T follicular helper cell (primary cell): ENCODE data around the gene CYP2A6.
"Not testable (repeated sequence)": the region's sequence is repeated elsewhere in the genome, so short reads cannot be mapped to it uniquely, and the experiment has no call there.

Source experiments
- DNase-seq: peaks from one replicate; pipeline ENCODE4 v3.0.0-alpha.2; 2020; ENCODE audit warnings: low read depth
- total RNA-seq, 2 experiments: gene quantifications; one replicate each; lab custom pipeline; 2026; lab: John Stamatoyannopoulos, UW

Gene CYP2A6
- 0 reads per million in 2 experiments for total RNA-seq

GRCh38 chr19:40850277-40850676 lies at the start of gene CYP2A6:
Gene CYP2A6 (minus strand): TSS chr19:40850447. CDS start chr19:40850426, 21 bp downstream.
- not testable (repeated sequence) for DNase-seq

GRCh38 chr19:40899964-40900363 lies 49.7 kb upstream of the CYP2A6 start:
- not testable (repeated sequence) for DNase-seq

GRCh38 chr19:40896843-40897789 lies 46.9 kb upstream of the CYP2A6 start:
- not testable (repeated sequence) for DNase-seq

- DNase-seq: no peak
Measured at GRCh38 chr19:40896418-40896796, 46.2 kb upstream of the CYP2A6 start.

- no peak for DNase-seq
Measured at GRCh38 chr19:40893112-40893511, 42.9 kb upstream of the CYP2A6 start.

GRCh38 chr19:40889366-40889765 lies 39.1 kb upstream of the CYP2A6 start:
- DNase-seq: no peak

- DNase-seq: no peak
Measured at GRCh38 chr19:40888191-40888590, 37.9 kb upstream of the CYP2A6 start.

GRCh38 chr19:40884187-40884931 lies 34.1 kb upstream of the CYP2A6 start:
- DNase-seq: not testable (repeated sequence)

- DNase-seq: not testable (repeated sequence)
Measured at GRCh38 chr19:40882062-40882461, 31.8 kb upstream of the CYP2A6 start, which contains the start of gene CYP2A7. Gene CYP2A7 (minus strand): TSS chr19:40882231. CDS start chr19:40882210, 21 bp downstream.

GRCh38 chr19:40879349-40879748 lies 29.1 kb upstream of the CYP2A6 start:
- DNase-seq: not testable (repeated sequence)

GRCh38 chr19:40875526-40875951 lies 25.3 kb upstream of the CYP2A6 start:
- DNase-seq: peak; percentile 72

GRCh38 chr19:40874874-40875273 lies 24.6 kb upstream of the CYP2A6 start:
- DNase-seq: not testable (repeated sequence)

- DNase-seq: not testable (repeated sequence)
Measured at GRCh38 chr19:40873873-40874272, 23.6 kb upstream of the CYP2A6 start.

GRCh38 chr19:40872209-40872608 lies 22.0 kb upstream of the CYP2A6 start:
- DNase-seq: no peak

GRCh38 chr19:40867701-40868100 lies 17.5 kb upstream of the CYP2A6 start:
- no peak for DNase-seq

GRCh38 chr19:40864739-40865496 lies 14.7 kb upstream of the CYP2A6 start:
- not testable (repeated sequence) for DNase-seq

GRCh38 chr19:40862785-40863184 lies 12.5 kb upstream of the CYP2A6 start:
- DNase-seq: no peak

- DNase-seq: no peak
Measured at GRCh38 chr19:40862333-40862732, 12.1 kb upstream of the CYP2A6 start.

GRCh38 chr19:40858109-40858508 lies 7.9 kb upstream of the CYP2A6 start:
- DNase-seq: no peak

- not testable (repeated sequence) for DNase-seq
Measured at GRCh38 chr19:40852467-40853152, 2.4 kb upstream of the CYP2A6 start.

- not testable (repeated sequence) for DNase-seq
Measured at GRCh38 chr19:40846722-40847121, 3.5 kb downstream of the CYP2A6 start.
